ENCODE results near the gene CTNNA2.

Gene CTNNA2

GRCh38 chr2:79935771-79936657 is 423.2 kb downstream of the CTNNA2 start:
- ATAC-seq (ENCODE audit: insufficient read depth, low read depth) (peak; percentile 72), DNase-seq (peak; percentile 47)
- H3K4me2 ChIP-seq (ENCODE audit: insufficient read depth, low read length) = no peak overlapping the region
- no peaks in the 10 kb centered on the region for H3K4me1 ChIP-seq (ENCODE audit: insufficient read depth, low read length)
- H3K36me3 ChIP-seq (ENCODE audit: insufficient read depth, low read length) = no peaks in the 10 kb centered on the region
- H3K27me3 ChIP-seq (ENCODE audit: insufficient read depth, low read length, poor library complexity) = no peaks in the 10 kb centered on the region
- H3K9ac ChIP-seq (ENCODE audit: low read depth, low read length) = no peak overlapping the region
- H3K27ac ChIP-seq (ENCODE audit: low read length) = no peak overlapping the region
- H3K79me2 ChIP-seq (ENCODE audit: insufficient read depth, low read length) = no peaks in the 10 kb centered on the region
- TF ChIP-seq CTCF (IDR thresholded peaks at IDR 0.05; ENCODE audit: borderline replicate concordance, extremely low read depth, low read length, poor library complexity, severe bottlenecking) (peak; percentile 82), EZH2 (IDR thresholded peaks at IDR 0.05; ENCODE audit: borderline replicate concordance, low read depth, low read length, severe bottlenecking) (no peak)
- no peaks in the 10 kb centered on the region for H3K9me3 ChIP-seq (ENCODE audit: insufficient read depth, low read length, severe bottlenecking)
- H2AFZ ChIP-seq (ENCODE audit: low read depth, low read length) = no peak overlapping the region
- H3K4me3 ChIP-seq (ENCODE audit: low read depth in 1 of 2, low read length in 2 of 2) = no peak overlapping the region
- no peaks in the 10 kb centered on the region for H4K20me1 ChIP-seq (ENCODE audit: insufficient read depth, low read length)

GRCh38 chr2:79936715-79937114 is 423.9 kb downstream of the CTNNA2 start:
- H3K36me3 ChIP-seq (ENCODE audit: insufficient read depth, low read length) = no peaks in the 10 kb centered on the region
- no peaks in the 10 kb centered on the region for H3K4me1 ChIP-seq (ENCODE audit: insufficient read depth, low read length)
- H3K4me2 ChIP-seq (ENCODE audit: insufficient read depth, low read length) = no peak overlapping the region
- no peak overlapping the region for H3K4me3 ChIP-seq (ENCODE audit: low read depth in 1 of 2, low read length in 2 of 2)
- no peaks in the 10 kb centered on the region for H3K9me3 ChIP-seq (ENCODE audit: insufficient read depth, low read length, severe bottlenecking)
- no peak overlapping the region for H3K9ac ChIP-seq (ENCODE audit: low read depth, low read length)
- H4K20me1 ChIP-seq (ENCODE audit: insufficient read depth, low read length) = no peaks in the 10 kb centered on the region
- DNase-seq = no peak
- no peaks in the 10 kb centered on the region for H3K79me2 ChIP-seq (ENCODE audit: insufficient read depth, low read length)
- H2AFZ ChIP-seq (ENCODE audit: low read depth, low read length) = no peak overlapping the region
- no peaks in the 10 kb centered on the region for H3K27me3 ChIP-seq (ENCODE audit: insufficient read depth, low read length, poor library complexity)
- H3K27ac ChIP-seq (ENCODE audit: low read length) = no peak overlapping the region
- no peak for ATAC-seq (ENCODE audit: insufficient read depth, low read depth)
- TF ChIP-seq EZH2 (IDR thresholded peaks at IDR 0.05; ENCODE audit: borderline replicate concordance, low read depth, low read length, severe bottlenecking) (no peak), CTCF (IDR thresholded peaks at IDR 0.05; ENCODE audit: borderline replicate concordance, extremely low read depth, low read length, poor library complexity, severe bottlenecking) (no peak)

- H3K9me3 ChIP-seq (ENCODE audit: insufficient read depth, low read length, severe bottlenecking) = no peaks in the 10 kb centered on the region
- no peaks in the 10 kb centered on the region for H3K27me3 ChIP-seq (ENCODE audit: insufficient read depth, low read length, poor library complexity)
- no peak overlapping the region for H3K4me3 ChIP-seq (ENCODE audit: low read depth in 1 of 2, low read length in 2 of 2)
- ATAC-seq (ENCODE audit: insufficient read depth, low read depth) (no peak), DNase-seq (no peak)
- no peaks in the 10 kb centered on the region for H3K79me2 ChIP-seq (ENCODE audit: insufficient read depth, low read length)
- H3K4me2 ChIP-seq (ENCODE audit: insufficient read depth, low read length) = no peak overlapping the region
- H3K36me3 ChIP-seq (ENCODE audit: insufficient read depth, low read length) = no peaks in the 10 kb centered on the region
- H3K4me1 ChIP-seq (ENCODE audit: insufficient read depth, low read length) = no peaks in the 10 kb centered on the region
- TF ChIP-seq EZH2 (IDR thresholded peaks at IDR 0.05; ENCODE audit: borderline replicate concordance, low read depth, low read length, severe bottlenecking) (no peak), CTCF (IDR thresholded peaks at IDR 0.05; ENCODE audit: borderline replicate concordance, extremely low read depth, low read length, poor library complexity, severe bottlenecking) (no peak)
- no peak overlapping the region for H3K9ac ChIP-seq (ENCODE audit: low read depth, low read length)
- H3K27ac ChIP-seq (ENCODE audit: low read length) = no peak overlapping the region
- no peaks in the 10 kb centered on the region for H4K20me1 ChIP-seq (ENCODE audit: insufficient read depth, low read length)
- no peak overlapping the region for H2AFZ ChIP-seq (ENCODE audit: low read depth, low read length)
Measured at GRCh38 chr2:79938648-79939047, 425.8 kb downstream of the CTNNA2 start.
